WERI-Rb-1 (cell line): Measurements from ENCODE around the gene HAUS2.
"Not testable (repeated sequence)": the region's sequence is repeated elsewhere in the genome, so short reads cannot be mapped to it uniquely, and the experiment has no call there.

ENCODE experiments used
- DNase-seq: peaks from one replicate; pipeline ENCODE4 v3.0.0-alpha.2; 2020
- H3K27ac ChIP-seq: fragments of 250-450 bp; sonication (Bioruptor Pico); 2 replicates; pipeline ENCODE4 v1.5.1; 2020; ENCODE audit warnings: mild to moderate bottlenecking, moderate library complexity
- H3K27me3 ChIP-seq: fragments of 250-450 bp; sonication (Bioruptor Pico); 2 replicates; pipeline ENCODE4 v1.5.1; 2021; ENCODE audit warnings: mild to moderate bottlenecking, low read depth, moderate library complexity; ENCODE audit not compliant: insufficient read depth, severe bottlenecking
- H3K36me3 ChIP-seq: fragments of 250-450 bp; sonication (Bioruptor Pico); 2 replicates; pipeline ENCODE4 v1.5.1; 2020; ENCODE audit warnings: mild to moderate bottlenecking, moderate library complexity
- H3K4me3 ChIP-seq: 2 replicates; pipeline ENCODE4 v1.5.1; 2011; ENCODE audit warnings: low read depth, mild to moderate bottlenecking, control low read depth, low read length
- H3K9me3 ChIP-seq: fragments of 250-450 bp; sonication (Bioruptor Pico); 2 replicates; pipeline ENCODE4 v1.5.1; 2021; ENCODE audit warnings: mild to moderate bottlenecking, moderate library complexity; ENCODE audit not compliant: severe bottlenecking
- TF ChIP-seq, protein P1 (sequence below): IDR thresholded peaks from 2 replicates; pipeline ENCODE4 v1.5.1; 2011; ENCODE audit warnings: low read depth, mild to moderate bottlenecking, control low read depth, inconsistent platforms, low read length

Gene HAUS2

DNA sequence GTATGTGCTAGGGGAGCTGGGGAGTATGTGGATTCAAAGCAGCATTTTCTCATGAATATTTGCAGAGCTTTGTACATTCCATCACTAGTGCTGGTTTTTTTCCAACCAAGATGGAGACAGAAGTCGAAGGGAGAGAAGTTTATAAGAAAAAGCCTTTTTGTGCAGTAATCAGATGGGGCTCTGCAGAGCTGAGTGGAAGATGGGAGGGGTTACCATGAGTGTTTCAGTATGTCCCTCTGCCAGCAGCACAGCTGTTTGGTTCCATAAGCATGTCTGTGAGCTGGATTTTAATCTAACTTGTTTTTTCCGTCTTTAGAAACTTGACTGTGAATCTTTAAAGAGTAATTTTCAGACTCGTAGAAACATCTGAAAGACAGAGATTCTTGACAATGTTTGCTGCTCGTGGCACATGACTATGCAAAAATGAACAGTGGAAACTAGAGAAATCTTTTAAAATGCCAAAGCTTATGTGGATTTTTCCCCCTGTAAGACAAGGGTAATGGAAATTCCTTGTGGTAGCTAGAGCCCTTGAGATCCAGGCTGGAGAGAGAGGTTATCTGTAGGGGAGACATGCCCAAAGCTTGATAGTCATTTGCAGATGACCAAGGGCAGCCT, 47.1 kb downstream of the HAUS2 start:
- H3K4me3 ChIP-seq, result no peak overlapping the region
- no peaks in the 10 kb centered on the region for H3K27me3 ChIP-seq
- H3K9me3 ChIP-seq, result no peaks in the 10 kb centered on the region
- no peak for DNase-seq
- H3K27ac ChIP-seq, result no peak overlapping the region
- TF ChIP-seq, protein P1, sequence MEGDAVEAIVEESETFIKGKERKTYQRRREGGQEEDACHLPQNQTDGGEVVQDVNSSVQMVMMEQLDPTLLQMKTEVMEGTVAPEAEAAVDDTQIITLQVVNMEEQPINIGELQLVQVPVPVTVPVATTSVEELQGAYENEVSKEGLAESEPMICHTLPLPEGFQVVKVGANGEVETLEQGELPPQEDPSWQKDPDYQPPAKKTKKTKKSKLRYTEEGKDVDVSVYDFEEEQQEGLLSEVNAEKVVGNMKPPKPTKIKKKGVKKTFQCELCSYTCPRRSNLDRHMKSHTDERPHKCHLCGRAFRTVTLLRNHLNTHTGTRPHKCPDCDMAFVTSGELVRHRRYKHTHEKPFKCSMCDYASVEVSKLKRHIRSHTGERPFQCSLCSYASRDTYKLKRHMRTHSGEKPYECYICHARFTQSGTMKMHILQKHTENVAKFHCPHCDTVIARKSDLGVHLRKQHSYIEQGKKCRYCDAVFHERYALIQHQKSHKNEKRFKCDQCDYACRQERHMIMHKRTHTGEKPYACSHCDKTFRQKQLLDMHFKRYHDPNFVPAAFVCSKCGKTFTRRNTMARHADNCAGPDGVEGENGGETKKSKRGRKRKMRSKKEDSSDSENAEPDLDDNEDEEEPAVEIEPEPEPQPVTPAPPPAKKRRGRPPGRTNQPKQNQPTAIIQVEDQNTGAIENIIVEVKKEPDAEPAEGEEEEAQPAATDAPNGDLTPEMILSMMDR, result no peak
- H3K36me3 ChIP-seq, result peaks cover 18% of the 10 kb centered on the region

DNA sequence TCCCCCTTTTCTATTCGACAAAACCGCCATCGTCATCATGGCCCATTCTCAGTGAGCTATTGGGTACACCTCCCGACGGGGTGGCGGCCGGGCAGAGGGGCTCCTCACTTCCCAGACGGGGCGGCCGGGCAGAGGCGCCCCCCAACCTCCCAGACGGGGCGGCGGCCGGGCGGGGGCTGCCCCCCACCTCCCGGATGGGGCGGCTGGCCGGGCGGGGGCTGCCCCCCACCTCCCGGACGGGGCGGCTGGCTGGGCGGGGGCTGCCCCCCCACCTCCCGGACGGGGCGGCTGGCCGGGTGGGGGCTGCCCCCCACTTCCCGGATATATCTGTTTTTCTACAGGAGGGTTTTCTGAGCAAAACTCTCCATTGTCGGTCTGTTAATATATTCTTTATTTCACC, 52.7 kb downstream of the HAUS2 start:
- not testable (repeated sequence) for DNase-seq, H3K9me3 ChIP-seq, H3K27me3 ChIP-seq, H3K4me3 ChIP-seq, H3K27ac ChIP-seq
- peaks cover 24% of the 10 kb centered on the region for H3K36me3 ChIP-seq

DNA sequence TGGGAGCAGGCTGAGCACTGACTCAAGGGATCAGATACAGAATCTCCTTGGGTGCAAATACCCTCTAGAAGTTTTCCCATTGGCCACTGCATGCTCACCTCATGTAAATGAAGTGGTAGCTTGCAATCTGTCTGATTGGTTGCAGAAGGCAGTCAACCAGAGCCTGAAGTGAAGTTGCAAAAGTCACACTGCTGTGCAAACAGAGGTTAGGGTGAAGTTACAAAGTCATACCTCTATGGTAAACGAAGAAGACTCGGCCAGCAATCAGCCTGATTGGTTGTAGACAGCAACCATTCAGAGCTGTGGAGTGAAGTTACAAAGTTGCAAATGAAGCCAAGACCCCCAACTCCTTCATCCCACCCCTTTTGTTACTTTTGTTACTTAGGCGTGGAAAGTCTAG, 53.9 kb downstream of the HAUS2 start:
- H3K27ac ChIP-seq, result no peak overlapping the region
- TF ChIP-seq, protein P1, result no peak
- peaks cover 4% of the 10 kb centered on the region for H3K9me3 ChIP-seq
- H3K4me3 ChIP-seq, result no peak overlapping the region
- peaks cover 24% of the 10 kb centered on the region for H3K36me3 ChIP-seq
- DNase-seq, result no peak
- no peaks in the 10 kb centered on the region for H3K27me3 ChIP-seq

DNA sequence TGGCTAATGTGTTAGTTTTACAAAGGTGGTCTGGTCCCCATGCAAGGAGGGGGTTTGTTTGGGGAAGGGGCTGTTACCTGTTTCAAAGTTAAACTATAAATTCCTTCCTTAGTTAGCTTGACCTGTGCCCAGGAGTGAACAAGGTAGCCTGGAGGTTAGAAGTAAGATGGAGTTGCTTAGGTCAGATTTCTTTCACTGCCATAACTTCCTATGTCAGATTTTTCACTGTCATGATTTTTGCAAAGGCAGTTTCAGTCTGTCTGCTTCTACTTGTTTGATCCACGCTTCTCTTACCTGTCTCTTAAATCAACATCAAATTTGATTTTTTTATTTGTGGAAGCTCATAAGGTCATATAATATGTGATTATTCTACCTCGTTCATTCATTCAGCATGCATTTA, 55.3 kb downstream of the HAUS2 start:
- Histone ChIP-seq H3K36me3 (peaks cover 25% of the 10 kb centered on the region), H3K9me3 (peaks cover 4% of the 10 kb centered on the region), H3K27me3 (no peaks in the 10 kb centered on the region), H3K4me3 (no peak overlapping the region), H3K27ac (no peak overlapping the region)
- no peak for DNase-seq
- TF ChIP-seq, protein P1, result no peak

DNA sequence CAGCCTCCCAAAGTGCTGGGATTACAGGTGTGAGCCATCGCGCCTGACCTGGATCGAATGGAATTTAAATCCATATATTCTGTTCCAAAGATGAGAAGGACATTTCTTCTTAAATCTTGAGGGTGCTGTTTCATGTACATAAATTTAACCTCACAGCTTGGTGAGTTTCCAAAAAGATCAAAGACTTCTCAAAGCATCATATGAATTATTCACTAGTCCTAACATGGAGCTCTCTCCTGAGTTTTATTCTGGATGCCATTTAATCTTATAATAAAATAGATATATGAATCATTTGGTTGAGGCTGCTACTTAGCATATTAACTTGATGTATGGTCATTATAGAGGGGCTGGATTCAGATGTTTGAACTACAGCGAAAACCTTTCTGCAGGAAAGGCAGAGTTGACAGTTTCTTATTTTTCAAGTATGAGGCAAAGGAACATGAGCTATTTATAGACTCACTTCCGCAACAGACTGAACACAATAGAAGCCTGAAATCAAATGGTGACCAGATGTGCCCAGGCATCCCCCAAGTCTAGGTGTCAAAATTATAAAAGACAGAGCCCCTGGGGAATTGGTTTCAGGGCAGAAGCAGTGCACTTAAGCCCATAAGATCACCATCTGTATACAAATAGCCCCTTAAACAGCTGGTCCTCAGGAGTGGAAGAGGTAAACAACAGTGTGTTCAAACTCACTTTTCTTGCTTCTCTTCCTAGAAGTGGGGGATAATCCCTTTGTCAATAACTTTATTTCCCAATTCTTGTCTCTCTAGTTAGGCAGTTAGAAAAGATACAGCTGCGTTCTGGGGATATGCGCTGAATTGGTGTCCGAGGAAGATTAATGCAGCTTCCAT, 56.5 kb downstream of the HAUS2 start:
- H3K27ac ChIP-seq, result no peak overlapping the region
- H3K4me3 ChIP-seq, result no peak overlapping the region
- DNase-seq, result no peak
- H3K9me3 ChIP-seq, result peaks cover 4% of the 10 kb centered on the region
- TF ChIP-seq, protein P1, result no peak
- no peaks in the 10 kb centered on the region for H3K27me3 ChIP-seq
- peaks cover 18% of the 10 kb centered on the region for H3K36me3 ChIP-seq

DNA sequence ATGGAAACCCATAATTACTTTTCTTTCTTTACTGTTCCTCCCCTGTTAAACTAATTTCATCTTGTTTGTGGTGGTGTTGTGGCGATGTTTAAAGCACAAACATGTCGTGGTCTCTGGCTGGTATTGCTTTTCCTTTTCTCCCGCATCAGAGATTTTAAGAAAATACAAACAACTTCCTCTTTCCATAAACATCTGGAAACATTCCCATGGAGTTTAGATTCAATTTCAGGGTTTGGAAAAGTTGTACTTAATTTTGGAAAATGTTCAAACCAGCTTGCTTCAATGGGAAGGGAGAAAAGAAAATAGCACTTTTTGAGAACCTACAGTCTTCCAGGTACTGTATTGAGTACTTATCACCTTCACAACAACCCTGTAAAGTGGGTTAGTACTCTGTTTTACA, 57.2 kb downstream of the HAUS2 start:
- TF ChIP-seq, protein P1, result no peak

More for the DNA sequence above, 57.2 kb downstream of the HAUS2 start:
- Histone ChIP-seq H3K27ac (no peak overlapping the region), H3K4me3 (no peak overlapping the region), H3K9me3 (peaks cover 4% of the 10 kb centered on the region), H3K27me3 (no peaks in the 10 kb centered on the region), H3K36me3 (peaks cover 18% of the 10 kb centered on the region)
- no peak for DNase-seq
